Stimulated activated CD8-positive, alpha-beta memory T cell treated with anti-CD3 and anti-CD28 coated beads, Interleukin-12 subunit alpha, Interleukin-12 subunit beta, amount 100 ng/mL, for 1 hour (primary cell): ENCODE results near the gene PANK3.
"Not testable (repeated sequence)": the region's sequence is repeated elsewhere in the genome, so short reads cannot be mapped to it uniquely, and the experiment has no call there.

Experiments
- DNase-seq: peaks from one replicate; pipeline ENCODE4 v3.0.0-alpha.2; 2020; ENCODE audit warnings: low read depth

PANK3 gene

GRCh38 chr5:168552146-168552545 is 27.0 kb downstream of the PANK3 start:
- no peak for DNase-seq

GRCh38 chr5:168550656-168551055 is 28.5 kb downstream of the PANK3 start:
- DNase-seq: no peak

GRCh38 chr5:168549554-168549953 is 29.6 kb downstream of the PANK3 start:
- no peak for DNase-seq

GRCh38 chr5:168537176-168537575 is 42.0 kb downstream of the PANK3 start:
- DNase-seq: no peak

- not testable (repeated sequence) for DNase-seq
These were observed 44.8 kb downstream of the PANK3 start for GRCh38 chr5:168534351-168534750.

- DNase-seq: no peak
These were observed 46.9 kb downstream of the PANK3 start for GRCh38 chr5:168531987-168532864.

- no peak for DNase-seq
These were observed 48.0 kb downstream of the PANK3 start for GRCh38 chr5:168531191-168531590.

GRCh38 chr5:168530621-168531150 is 48.5 kb downstream of the PANK3 start:
- no peak for DNase-seq

- no peak for DNase-seq
These were observed 49.6 kb downstream of the PANK3 start for GRCh38 chr5:168529374-168530234.

GRCh38 chr5:168528521-168529373 is 50.4 kb downstream of the PANK3 start, which contains the start of gene FBLL1:
FBLL1 (plus strand) TSS chr5:168529305; CDS start chr5:168529505, 200 bp downstream.
- DNase-seq: peak; percentile 14

GRCh38 chr5:168527756-168528295 is 51.3 kb downstream of the PANK3 start:
- DNase-seq: no peak

- no peak for DNase-seq
These were observed 53.3 kb downstream of the PANK3 start for GRCh38 chr5:168525856-168526255.

- DNase-seq: no peak
These were observed 65.2 kb downstream of the PANK3 start for GRCh38 chr5:168513861-168514428.

- DNase-seq: no peak
These were observed 76.5 kb downstream of the PANK3 start for GRCh38 chr5:168502563-168503237.
